Measurements from ENCODE around the gene TMEM151B.

Gene TMEM151B

GRCh38 chr6:44297063-44298038 is 27.1 kb downstream of the TMEM151B start:
- Histone ChIP-seq H3K36me3 (ENCODE audit: control insufficient read depth in 4 of 4, insufficient read depth in 4 of 4, low read length in 3 of 4) (peaks cover 0 to 27% (median 18%) of the 10 kb centered on the region in 4 experiments), H3K27ac (ENCODE audit: insufficient read depth in 1 of 2, low read depth in 1 of 2, low read length in 2 of 2, poor library complexity in 1 of 2, severe bottlenecking in 2 of 2) (no peak overlapping the region), H3K4me3 (ENCODE audit: control insufficient read depth in 1 of 7, extremely low read depth in 1 of 7, insufficient read depth in 4 of 7, low read depth in 2 of 7, low read length in 6 of 7) (peak overlapping the region; percentile 9 to 72 (median 33)), H3K4me1 (ENCODE audit: control extremely low read depth in 1 of 4, control insufficient read depth in 4 of 4, insufficient read depth in 4 of 4, low read length in 3 of 4) (peaks cover 0 to 12% (median 11%) of the 10 kb centered on the region in 4 experiments), H3K27me3 (replicated peaks in 2 of 5; ENCODE audit: control insufficient read depth in 4 of 5, insufficient read depth in 5 of 5, low read length in 4 of 5) (peaks cover 2 to 66% (median 32%) of the 10 kb centered on the region in 5 experiments), H3K9me3 (ENCODE audit: control extremely low read depth in 1 of 5, control insufficient read depth in 4 of 5, insufficient read depth in 2 of 5, low read depth in 1 of 5, low read length in 4 of 5) (no peaks in the 10 kb centered on the region)
- under 1% methylated on average over 52 of the region's 86 CpGs for WGBS (ENCODE audit: insufficient coverage)
- POLR2A ChIA-PET: no interaction called here
- peak; percentile 25 to 66 (median 52) for DNase-seq
- CTCF ChIA-PET: interaction anchor here (1.0 to 12.8 kb wide), 6 partner anchors 9 to 70 kb away, joined by 3 to 202 read pairs (median 4); partner anchors contain the start of genes AARS2, NFKBIE and TMEM151B

GRCh38 chr6:44298055-44298803 is 28.0 kb downstream of the TMEM151B start:
- Histone ChIP-seq H3K27me3 (replicated peaks in 2 of 5; ENCODE audit: control insufficient read depth in 4 of 5, insufficient read depth in 5 of 5, low read length in 4 of 5) (peaks cover 2 to 59% (median 29%) of the 10 kb centered on the region in 5 experiments), H3K36me3 (ENCODE audit: control insufficient read depth in 4 of 4, insufficient read depth in 4 of 4, low read length in 3 of 4) (peaks cover 2 to 35% (median 24%) of the 10 kb centered on the region in 4 experiments), H3K4me1 (ENCODE audit: control extremely low read depth in 1 of 4, control insufficient read depth in 4 of 4, insufficient read depth in 4 of 4, low read length in 3 of 4) (peaks cover 0 to 12% (median 11%) of the 10 kb centered on the region in 4 experiments), H3K27ac (ENCODE audit: insufficient read depth in 1 of 2, low read depth in 1 of 2, low read length in 2 of 2, poor library complexity in 1 of 2, severe bottlenecking in 2 of 2) (no peak overlapping the region), H3K9me3 (ENCODE audit: control extremely low read depth in 1 of 5, control insufficient read depth in 4 of 5, insufficient read depth in 2 of 5, low read depth in 1 of 5, low read length in 4 of 5) (no peaks in the 10 kb centered on the region), H3K4me3 (ENCODE audit: control insufficient read depth in 1 of 7, extremely low read depth in 1 of 7, insufficient read depth in 4 of 7, low read depth in 2 of 7, low read length in 6 of 7) (peak overlapping the region in 2 of 7 experiments; percentile 70 to 72)
- ChIA-PET POLR2A (no interaction called here), CTCF (interaction anchor here (0.7 to 12.8 kb wide), 9 partner anchors 9 to 165 kb away, joined by 3 to 202 read pairs (median 4); partner anchors contain the start of genes AARS2, NFKBIE, SLC35B2 and TMEM151B)
- peak in 2 of 3 donors; percentile 12 to 15 for DNase-seq
- WGBS (ENCODE audit: insufficient coverage): 70% methylated on average over 17 of the region's 20 CpGs

GRCh38 chr6:44298864-44299263 is 28.6 kb downstream of the TMEM151B start:
- ChIA-PET POLR2A (no interaction called here), CTCF (interaction anchor here (0.6 to 12.8 kb wide), 9 partner anchors 8 to 166 kb away, joined by 3 to 202 read pairs (median 4); partner anchors contain the start of genes AARS2, NFKBIE, SLC35B2 and TMEM151B)
- DNase-seq: no peak
- Histone ChIP-seq H3K36me3 (ENCODE audit: control insufficient read depth in 4 of 4, insufficient read depth in 4 of 4, low read length in 3 of 4) (peaks cover 5 to 42% (median 30%) of the 10 kb centered on the region in 4 experiments), H3K27ac (ENCODE audit: insufficient read depth in 1 of 2, low read depth in 1 of 2, low read length in 2 of 2, poor library complexity in 1 of 2, severe bottlenecking in 2 of 2) (no peak overlapping the region), H3K27me3 (replicated peaks in 2 of 5; ENCODE audit: control insufficient read depth in 4 of 5, insufficient read depth in 5 of 5, low read length in 4 of 5) (peaks cover 0 to 53% (median 29%) of the 10 kb centered on the region in 5 experiments), H3K9me3 (ENCODE audit: control extremely low read depth in 1 of 5, control insufficient read depth in 4 of 5, insufficient read depth in 2 of 5, low read depth in 1 of 5, low read length in 4 of 5) (no peaks in the 10 kb centered on the region), H3K4me1 (ENCODE audit: control extremely low read depth in 1 of 4, control insufficient read depth in 4 of 4, insufficient read depth in 4 of 4, low read length in 3 of 4) (peaks cover 0 to 12% (median 11%) of the 10 kb centered on the region in 4 experiments), H3K4me3 (ENCODE audit: control insufficient read depth in 1 of 7, extremely low read depth in 1 of 7, insufficient read depth in 4 of 7, low read depth in 2 of 7, low read length in 6 of 7) (no peak overlapping the region)
- 100% methylated on average over 3 of the region's 3 CpGs for WGBS (ENCODE audit: insufficient coverage)

GRCh38 chr6:44300292-44300823 is 30.1 kb downstream of the TMEM151B start:
- DNase-seq: no peak
- CTCF ChIA-PET: interaction anchor here (1.2 to 12.8 kb wide), 3 partner anchors 15 to 44 kb away, joined by 3 to 202 read pairs (median 7); partner anchors contain the start of genes NFKBIE, SLC35B2 and TMEM151B
- WGBS (ENCODE audit: insufficient coverage): 78% methylated on average over 6 of the region's 7 CpGs
- POLR2A ChIA-PET: no interaction called here
- peaks cover 0 to 12% (median 11%) of the 10 kb centered on the region in 4 experiments for H3K4me1 ChIP-seq (ENCODE audit: control extremely low read depth in 1 of 4, control insufficient read depth in 4 of 4, insufficient read depth in 4 of 4, low read length in 3 of 4)
- H3K27me3 ChIP-seq (replicated peaks in 2 of 5; ENCODE audit: control insufficient read depth in 4 of 5, insufficient read depth in 5 of 5, low read length in 4 of 5): peaks cover 0 to 38% (median 23%) of the 10 kb centered on the region in 5 experiments
- H3K36me3 ChIP-seq (ENCODE audit: control insufficient read depth in 4 of 4, insufficient read depth in 4 of 4, low read length in 3 of 4): peaks cover 6 to 57% (median 40%) of the 10 kb centered on the region in 4 experiments
- no peak overlapping the region for H3K27ac ChIP-seq (ENCODE audit: insufficient read depth in 1 of 2, low read depth in 1 of 2, low read length in 2 of 2, poor library complexity in 1 of 2, severe bottlenecking in 2 of 2)
- H3K4me3 ChIP-seq (ENCODE audit: control insufficient read depth in 1 of 7, extremely low read depth in 1 of 7, insufficient read depth in 4 of 7, low read depth in 2 of 7, low read length in 6 of 7): no peak overlapping the region
- no peaks in the 10 kb centered on the region for H3K9me3 ChIP-seq (ENCODE audit: control extremely low read depth in 1 of 5, control insufficient read depth in 4 of 5, insufficient read depth in 2 of 5, low read depth in 1 of 5, low read length in 4 of 5)

- POLR2A ChIA-PET: interaction anchor here (0.8 kb wide), 1 partner anchor 33 kb away, joined by 3 read pairs; no protein-coding TSS in a partner anchor
- CTCF ChIA-PET: interaction anchor here (1.0 to 12.8 kb wide), 4 partner anchors 10 to 30 kb away, joined by 3 to 202 read pairs (median 4); partner anchors contain the start of genes AARS2, NFKBIE and TMEM151B
- Histone ChIP-seq H3K4me3 (ENCODE audit: control insufficient read depth in 1 of 7, extremely low read depth in 1 of 7, insufficient read depth in 4 of 7, low read depth in 2 of 7, low read length in 6 of 7) (no peak overlapping the region), H3K27ac (ENCODE audit: insufficient read depth in 1 of 2, low read depth in 1 of 2, low read length in 2 of 2, poor library complexity in 1 of 2, severe bottlenecking in 2 of 2) (no peak overlapping the region), H3K9me3 (ENCODE audit: control extremely low read depth in 1 of 5, control insufficient read depth in 4 of 5, insufficient read depth in 2 of 5, low read depth in 1 of 5, low read length in 4 of 5) (no peaks in the 10 kb centered on the region), H3K36me3 (ENCODE audit: control insufficient read depth in 4 of 4, insufficient read depth in 4 of 4, low read length in 3 of 4) (peaks cover 7 to 64% (median 47%) of the 10 kb centered on the region in 4 experiments), H3K27me3 (replicated peaks in 2 of 5; ENCODE audit: control insufficient read depth in 4 of 5, insufficient read depth in 5 of 5, low read length in 4 of 5) (peaks cover 0 to 31% (median 17%) of the 10 kb centered on the region in 5 experiments), H3K4me1 (ENCODE audit: control extremely low read depth in 1 of 4, control insufficient read depth in 4 of 4, insufficient read depth in 4 of 4, low read length in 3 of 4) (peaks cover 0 to 12% (median 11%) of the 10 kb centered on the region in 4 experiments)
- no peak for DNase-seq
- WGBS (ENCODE audit: insufficient coverage): 97% methylated on average over 5 of the region's 8 CpGs
Measured at GRCh38 chr6:44301106-44301505, 30.9 kb downstream of the TMEM151B start.
